HG03066 (cell line): ENCODE data around the gene DMKN.

Experiments
- ATAC-seq: cut with Tn5 transposase; IDR thresholded peaks from one replicate; pipeline ENCODE4 v1.9.1; 2021; ENCODE audit warnings: low read depth; ENCODE audit not compliant: unreplicated experiment

DMKN gene, protein sequence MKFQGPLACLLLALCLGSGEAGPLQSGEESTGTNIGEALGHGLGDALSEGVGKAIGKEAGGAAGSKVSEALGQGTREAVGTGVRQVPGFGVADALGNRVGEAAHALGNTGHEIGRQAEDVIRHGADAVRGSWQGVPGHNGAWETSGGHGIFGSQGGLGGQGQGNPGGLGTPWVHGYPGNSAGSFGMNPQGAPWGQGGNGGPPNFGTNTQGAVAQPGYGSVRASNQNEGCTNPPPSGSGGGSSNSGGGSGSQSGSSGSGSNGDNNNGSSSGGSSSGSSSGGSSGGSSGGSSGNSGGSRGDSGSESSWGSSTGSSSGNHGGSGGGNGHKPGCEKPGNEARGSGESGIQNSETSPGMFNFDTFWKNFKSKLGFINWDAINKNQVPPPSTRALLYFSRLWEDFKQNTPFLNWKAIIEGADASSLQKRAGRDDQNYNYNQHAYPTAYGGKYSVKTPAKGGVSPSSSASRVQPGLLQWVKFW

DNA sequence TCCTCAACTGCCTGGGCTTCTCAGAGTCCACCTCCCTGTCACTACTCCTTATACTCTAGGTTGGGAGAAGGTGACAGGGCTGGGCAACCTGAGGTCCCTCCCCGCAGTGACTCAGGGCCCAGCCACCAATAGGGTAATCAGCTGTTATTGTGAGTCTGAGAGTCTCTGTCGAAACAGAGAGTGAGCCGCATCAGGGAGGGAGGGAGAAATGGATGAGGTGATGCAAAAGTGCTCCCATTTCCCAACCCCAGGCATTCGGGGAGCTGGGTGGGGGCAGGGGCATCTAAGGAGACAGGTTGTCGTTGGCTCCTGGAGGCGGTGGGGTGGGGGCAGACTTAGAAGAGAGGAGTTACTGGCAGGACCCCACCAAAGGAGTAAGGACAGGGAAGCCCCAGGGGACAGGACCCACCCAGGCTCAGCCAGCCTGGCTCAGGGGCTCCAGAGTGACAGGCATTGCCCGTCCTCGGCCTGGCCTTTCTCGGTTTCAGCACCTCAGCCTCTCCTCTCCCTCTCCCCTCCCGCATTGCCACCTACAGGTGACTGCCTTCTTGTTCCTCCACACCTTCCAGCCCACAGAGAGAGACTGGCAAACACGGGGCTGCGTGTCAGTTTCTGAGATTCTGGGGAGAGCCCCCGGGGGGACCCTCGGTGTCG is at the start of gene DMKN:
Gene DMKN (minus strand): TSS at position 22 of the 654 bp plus-strand sequence. CDS start 174 bp downstream, outside the sequence.
- ATAC-seq = no peak

DNA sequence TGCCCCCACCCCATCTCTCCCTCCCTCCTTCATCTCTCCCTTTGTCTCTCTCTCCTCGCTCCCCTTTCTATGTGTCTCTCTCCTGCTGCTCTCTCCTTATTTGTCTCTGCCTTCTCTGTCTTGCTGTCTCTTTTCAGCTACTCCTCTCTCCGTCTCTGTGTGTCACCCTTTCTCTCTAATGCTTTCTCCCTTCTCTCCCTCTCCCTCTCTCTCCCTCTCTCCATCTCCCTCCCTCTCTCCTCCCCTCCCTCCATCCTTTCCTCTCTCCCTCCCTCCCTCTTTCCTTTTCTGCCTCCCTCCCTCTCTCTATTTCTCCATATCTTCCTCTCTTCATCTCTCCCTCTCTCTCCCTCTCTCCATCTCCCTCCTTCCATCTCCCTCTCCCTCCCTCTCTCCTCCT is 49.3 kb upstream of the DMKN start:
- ATAC-seq = no peak

DNA sequence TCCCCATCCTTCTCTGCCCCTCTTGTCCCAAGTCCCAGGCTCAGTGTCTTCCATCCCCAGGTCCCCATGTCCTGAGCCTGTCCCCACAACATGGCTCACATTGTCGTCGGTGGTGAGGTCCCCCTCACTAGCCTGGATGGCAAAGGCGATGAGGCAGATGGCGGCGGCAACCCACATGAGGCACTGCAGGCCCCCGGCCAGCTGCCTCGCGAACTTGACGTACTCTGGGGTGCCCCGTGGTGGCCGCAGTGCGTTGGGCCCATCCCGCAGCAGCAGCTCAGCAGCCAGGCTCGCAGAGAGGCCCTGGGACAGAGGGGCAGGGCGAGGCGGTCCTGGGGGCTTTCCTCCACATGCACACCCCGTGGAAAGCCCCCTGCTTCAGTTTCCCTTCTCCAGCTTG is 48.9 kb upstream of the DMKN start:
- no peak for ATAC-seq

DNA sequence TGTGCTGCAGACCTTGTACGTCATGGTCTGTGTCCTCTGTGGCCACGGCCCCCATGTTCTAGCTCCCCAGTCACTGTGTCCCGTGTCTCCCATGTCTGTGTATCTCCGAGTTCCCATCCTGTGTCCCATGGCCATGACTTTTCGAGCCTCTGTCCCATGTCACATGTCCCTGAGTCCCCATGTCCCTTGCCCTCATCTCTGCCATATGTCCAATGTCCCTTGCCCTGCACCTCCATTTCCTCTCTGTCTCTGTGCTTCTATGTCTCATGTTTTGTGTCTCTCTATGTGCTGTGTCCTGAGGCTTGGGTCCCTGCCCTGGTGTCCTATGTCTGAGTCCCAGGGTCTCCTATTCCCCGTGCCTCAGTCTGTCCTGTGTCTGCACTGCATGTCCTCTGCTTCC is 48.0 kb upstream of the DMKN start:
- no peak for ATAC-seq

DNA sequence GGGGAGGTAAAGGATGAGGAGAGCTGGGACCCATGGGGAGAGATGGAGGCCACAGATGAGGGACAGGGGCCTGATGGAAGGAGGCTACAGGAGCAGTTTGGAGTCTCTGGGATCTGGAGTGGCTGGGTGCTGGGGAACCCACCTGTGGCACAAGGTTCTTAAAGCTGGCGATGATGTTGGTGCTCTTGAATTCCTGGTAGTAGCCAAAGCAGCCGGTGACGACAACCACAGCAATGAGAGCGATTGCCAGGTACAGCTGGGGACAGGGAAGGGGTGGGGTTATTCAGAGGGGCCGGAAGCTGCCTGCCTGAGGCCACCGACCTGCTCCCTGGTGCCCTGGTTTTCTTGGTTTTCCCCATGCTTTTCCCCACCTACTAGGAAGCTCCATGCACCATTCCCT is 47.2 kb upstream of the DMKN start:
- no peak for ATAC-seq

DNA sequence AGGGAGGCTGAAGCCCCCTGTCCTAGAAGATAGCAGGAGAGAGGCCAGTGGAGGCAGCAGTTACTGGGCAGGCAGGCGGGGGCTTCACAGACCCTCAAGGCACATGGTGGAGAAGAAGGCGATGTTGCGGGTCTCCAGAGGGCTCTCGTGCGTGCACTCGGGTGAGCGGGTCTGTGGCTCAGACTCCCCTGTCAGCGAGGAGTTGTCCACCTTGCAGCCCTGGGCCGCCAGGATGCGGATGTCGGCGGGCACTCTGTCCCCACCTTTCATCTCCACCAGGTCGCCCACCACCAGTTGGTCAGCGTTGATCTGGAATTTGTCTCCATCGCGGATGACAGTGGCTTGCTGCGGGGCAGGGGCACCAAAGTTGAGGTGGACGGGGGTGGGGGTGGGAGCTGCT is 46.8 kb upstream of the DMKN start:
- ATAC-seq = no peak

DNA sequence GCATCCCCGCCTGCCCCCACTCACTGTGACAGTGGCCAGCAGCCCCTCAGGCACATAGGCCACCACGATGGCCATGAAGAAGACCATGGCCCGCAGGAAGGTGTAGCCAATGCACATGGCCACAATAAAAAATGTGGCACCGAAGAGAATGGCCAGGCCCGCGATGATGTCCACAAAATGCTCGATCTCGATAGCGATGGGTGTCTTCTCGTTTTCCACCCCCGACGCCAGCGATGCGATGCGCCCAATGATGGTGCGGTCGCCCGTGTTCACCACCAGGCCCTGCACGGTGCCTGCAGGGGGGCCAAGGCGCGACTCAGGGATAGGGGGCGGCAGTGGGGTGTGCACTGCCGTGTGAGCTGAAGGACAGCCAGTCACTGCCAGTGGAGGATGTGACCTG is 46.3 kb upstream of the DMKN start:
- no peak for ATAC-seq

DNA sequence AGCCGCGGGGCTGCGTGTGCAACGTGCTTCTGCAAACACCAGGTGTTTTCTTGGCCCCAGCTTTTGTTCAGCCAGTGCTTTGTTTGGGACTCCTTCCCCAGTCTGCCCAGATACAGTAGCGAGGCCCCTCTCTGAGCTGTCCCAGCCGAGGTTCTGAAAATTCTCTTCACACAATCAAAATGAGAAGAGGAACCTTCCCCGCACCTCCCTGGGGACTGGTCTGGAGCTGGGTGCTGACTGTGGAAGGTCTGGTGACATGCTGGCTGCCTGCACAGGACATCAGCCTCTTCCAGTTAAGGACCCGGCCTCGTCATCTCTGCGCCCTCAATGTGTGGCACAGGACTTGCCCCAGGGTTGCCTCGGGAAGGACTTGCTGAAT is 45.8 kb upstream of the DMKN start:
- no peak for ATAC-seq

DNA sequence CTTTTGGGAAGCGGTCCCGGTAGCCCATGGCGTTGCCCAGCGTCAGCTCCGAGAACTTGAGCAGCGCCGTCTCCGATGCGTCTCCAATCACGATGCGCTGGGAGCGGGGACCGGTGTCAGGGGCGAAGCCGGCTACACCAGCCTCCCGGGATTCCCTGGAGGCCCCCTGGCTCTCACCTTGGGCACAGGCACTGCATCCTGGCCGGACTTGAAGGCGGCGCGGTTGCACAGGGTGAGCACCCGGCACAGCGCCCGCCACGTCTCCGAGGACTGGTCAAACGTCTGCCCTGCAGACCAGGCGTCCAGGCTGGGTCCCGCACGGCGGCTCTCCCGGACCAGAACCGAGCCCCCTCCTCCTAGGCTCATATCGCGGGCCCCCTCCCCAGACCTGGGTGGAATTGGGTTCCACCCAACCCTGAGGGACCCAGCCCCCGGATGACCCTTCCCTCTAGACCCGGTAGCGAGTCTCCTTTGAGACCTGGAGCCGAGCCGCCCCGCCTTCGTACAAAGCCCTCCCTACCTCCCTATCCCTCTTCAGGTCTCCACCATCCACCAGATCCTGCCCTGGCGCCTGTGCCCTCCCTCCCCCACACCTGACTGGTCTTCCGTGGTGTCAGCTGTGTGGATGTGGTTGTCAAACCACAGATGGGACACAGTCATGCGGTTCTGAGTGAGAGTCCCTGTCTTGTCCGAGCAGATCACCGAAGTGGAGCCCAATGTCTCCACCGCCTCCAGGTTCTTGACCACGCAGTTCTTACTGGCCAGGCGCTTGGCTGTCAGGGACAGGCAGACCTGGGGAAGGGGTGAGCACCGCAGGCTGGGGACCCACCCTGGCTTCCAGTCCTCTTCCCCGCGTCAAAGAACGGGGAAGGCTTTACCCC is 45.2 kb upstream of the DMKN start:
- no peak for ATAC-seq

DNA sequence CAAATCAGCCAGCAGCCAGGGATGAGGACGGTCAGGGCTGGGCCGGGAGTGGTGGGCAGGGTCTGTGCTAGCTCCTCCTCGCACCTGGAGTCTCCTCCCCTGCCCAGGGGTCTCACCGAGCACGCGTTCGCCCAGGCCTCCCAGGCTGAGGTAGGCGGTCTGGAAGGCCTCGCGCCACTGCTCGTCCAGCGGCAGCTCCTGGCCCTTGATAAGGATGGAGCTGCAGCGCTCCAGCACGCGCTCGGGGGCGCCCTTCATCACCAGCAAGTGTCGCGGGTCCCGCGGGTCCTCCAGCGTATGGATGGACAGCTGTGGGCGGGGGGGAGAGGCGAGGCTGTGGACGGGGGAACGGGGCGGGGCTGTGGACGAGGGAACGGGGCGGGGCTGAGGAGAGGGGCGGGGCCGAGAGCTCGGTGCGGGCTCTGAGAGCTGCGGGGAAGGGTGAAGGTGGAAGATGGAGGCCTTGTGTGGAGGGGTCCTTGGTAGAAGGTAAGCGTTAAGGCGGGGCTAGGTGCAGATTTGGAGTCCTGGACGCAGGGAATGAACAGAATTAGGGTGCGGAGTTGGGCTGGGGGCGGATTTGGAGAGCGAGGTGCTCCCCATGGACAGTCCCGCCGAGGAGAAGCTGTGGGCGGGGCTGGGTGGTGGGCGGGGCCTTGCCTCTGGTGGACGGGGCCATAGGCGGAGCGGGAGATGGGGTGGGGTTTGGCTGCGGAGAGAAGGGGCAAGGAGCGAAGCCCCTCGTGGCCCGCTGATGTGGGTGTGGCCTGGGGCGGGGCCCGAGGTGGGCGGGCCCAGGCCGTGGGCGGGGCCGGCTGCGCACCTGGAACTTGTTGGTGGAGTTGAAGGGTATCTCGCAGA is 44.3 kb upstream of the DMKN start:
- ATAC-seq = no peak

DNA sequence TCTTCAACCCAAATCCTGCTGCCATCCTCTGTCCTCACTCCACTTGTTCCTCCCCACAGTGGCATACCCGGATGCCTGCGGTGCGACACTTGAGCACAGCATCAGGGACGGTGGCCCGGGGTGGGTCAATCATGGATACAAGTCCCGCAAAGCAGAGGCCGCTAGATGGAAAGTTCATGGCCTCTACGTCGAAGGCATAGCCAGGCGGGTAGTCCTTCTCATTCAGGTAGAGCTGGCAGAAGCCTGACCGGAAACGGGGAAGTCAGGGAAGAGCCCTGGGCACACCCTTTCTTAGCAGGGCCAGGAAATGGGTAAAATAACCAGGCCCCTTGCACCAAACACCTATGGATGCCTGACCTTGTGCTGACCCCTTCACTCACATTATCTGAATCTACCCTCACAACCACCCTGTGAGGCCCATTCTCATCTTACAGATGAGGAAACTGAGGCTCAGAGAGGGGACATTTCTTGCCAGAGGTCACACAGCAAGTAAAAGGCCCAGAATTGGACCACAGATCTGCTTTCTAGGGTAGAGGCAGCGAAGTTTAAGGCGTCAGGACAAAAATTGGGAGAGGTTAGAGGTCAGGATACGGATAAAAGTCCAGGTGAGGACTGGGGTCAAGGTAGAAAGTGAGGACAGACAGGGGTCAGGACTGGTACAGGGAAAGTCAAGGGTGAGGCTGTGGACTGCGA is 43.5 kb upstream of the DMKN start:
- no peak for ATAC-seq

DNA sequence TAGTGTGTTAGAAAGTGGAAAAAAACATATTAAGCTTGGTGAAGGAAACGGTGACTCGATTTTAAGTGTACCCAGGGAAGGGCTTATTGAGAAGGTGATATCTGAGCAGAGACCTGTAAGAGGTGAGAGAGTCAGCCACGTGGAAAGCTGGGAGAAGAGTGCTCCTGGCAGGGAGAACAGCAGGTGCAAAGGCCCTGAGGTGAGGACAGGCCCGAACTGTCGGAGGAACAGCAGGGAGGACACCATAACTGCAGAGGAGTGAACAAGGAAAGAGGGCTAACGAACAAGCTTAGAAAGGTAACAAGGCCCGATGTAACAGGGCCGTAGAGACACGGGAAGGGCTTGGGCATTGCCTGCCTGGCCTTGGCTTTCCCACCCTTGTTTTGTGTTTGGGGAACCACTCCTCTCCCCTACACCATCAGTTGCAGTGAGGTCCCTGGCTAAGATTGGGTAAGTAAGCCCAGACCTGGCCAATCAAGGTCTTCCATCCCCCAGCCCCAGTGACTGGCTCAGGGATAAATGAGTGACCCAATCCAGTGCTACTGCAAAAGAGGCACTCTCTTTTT is 42.7 kb upstream of the DMKN start:
- no peak for ATAC-seq

DNA sequence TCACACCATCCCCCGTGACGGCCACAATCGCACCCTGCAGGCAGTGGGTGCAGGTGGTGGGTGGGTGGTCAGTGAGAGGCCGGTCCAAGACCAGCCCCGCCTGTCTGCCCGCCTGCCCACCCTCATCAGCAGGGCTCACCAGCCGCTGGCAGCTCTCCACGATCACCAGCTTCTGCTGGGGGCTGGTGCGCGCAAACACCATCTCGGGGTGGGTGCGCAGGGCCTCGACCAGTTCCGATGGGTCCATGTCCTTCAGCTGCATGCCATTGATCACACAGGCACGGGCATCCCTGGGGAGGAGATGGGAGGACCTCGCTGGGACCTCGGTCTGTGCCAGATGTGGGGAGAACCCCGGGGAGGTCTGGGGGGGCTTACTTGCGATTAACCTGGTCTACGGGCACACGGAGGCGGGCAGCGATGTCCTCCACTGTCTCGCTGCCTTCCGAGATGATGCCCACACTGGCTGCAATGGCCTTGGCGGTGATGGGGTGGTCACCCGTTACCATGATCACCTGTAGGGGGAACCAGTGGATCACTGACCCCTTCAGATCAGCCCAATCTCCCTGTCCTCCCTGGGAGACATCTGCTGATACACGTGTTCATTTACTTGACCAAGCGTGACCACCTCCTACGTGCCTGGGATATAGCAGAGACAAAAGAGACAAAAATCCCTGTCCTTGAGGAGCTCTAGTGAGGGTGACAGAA is 42.0 kb upstream of the DMKN start:
- no peak for ATAC-seq

DNA sequence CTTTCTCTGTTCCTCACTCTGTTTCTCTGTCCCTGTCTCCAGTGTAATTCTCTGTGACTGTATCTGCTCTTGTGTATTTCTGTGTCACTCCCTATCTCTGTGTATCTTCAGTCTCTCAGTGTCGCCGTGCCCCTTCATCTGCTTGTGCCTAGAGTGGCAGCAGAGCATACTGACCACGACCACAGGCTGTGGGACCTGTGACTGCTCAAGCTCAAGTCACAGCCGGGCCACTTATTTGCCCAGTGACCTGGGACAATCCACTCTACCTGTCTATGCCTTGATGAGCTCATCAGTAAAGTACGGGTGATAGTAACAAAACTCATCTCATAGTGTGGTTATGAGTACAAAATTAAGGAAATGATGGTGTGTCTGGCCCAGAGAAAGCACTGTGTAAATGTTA is 40.6 kb upstream of the DMKN start:
- ATAC-seq = no peak

DNA sequence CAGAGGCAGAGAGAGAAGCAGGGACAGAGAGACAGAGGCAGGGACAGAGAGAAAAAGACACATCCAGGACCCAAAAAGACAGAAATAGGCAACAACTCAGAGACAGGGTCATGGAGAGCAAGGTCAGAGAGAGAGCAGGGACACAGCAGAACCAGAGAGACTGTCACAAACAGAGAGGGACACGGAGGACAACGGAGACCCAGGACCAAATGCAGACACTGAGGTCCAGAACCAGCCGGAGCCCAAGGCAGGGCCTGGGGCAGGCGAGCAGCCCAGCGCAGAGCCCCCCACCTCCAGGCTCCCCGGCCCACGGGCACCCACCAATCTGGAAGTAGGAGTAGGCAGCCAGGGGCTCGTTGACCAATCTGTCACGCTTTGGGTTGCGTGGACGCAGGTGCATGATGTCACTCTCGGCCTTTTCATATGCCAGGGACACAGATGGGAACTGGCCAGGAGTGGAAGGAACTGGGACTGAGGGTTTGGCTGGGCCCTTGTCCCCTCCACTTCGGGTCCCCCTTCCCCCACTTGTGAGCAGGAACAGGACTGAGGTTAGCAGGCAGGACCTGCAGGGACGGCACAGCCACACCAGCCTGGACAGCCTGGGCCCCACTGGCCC is 40.0 kb upstream of the DMKN start:
- no peak for ATAC-seq

DNA sequence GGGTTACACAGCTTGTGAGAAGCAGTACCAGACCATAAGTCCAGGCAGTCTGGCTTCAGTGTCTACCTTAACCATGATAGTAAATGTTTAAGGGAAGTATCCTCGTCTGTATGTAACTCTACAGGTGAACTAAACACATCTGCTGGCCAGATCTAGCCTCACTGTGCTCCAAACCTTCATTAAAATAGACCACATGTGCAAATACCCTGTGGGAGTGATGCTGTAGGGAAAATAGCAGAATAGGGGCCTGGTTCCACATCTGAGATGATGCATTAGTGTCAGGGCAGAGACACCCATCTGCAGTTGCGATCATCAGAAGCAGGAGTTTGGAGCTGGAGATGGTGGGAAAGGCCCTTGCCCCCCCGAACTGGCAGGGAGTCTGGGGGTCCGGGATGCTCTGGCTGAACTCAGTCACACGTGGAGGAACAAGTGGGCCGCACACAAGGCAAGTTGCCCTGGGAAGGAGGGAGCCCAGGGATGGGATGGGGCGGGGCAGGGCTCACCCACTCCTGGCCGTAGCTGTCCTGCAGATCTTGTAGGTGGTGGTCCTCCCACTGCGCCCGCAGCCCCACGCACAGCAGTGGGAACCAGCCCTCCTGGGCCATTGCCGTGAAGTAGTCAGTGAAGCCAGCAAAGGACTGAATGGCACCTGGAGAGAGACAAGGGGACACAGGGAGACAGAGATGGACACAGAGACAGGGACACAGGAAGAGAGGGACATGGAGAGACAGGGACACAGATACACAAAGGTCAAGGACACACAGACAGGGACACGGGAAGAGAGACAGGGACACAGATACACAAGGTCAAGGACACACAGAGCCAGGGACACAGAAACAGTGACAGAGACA is 39.3 kb upstream of the DMKN start:
- ATAC-seq = no peak

DNA sequence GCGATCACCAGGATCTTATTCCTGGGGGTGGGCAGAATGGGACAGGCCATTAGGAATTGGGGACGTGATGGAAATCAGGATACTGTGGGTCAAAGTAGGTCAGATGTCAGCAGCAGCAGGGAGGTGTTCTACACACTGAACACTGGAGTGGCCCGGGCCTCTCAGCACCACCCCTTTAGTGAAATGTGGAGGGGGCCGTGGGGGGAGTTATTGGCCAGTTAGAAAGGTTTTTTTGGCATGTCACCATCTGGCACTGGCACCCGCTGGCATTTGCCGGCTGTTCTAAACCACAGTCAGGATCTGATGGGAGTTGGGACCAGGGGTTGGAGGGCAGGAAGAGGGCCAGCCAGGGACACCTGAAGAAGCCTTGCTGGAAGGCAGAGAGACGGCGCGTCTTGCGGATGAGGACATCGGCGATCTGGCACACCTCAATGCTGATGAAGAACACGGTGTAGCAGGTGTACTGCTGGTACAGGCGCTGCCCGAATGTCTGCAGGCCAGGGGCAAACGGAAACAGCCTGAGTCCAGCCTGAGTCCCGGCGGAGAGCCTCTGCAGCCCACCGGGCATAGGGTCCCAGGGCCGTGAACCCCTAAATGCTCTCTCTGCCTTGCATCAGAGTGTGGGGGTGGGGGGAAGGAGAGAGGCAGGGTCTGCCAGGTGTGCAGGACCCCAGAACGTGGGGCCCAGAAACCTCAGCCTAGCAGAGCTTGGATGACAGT is 37.8 kb upstream of the DMKN start:
- ATAC-seq = no peak
